Cortex of kidney (tissue), 1 donor: ENCODE results near the gene DLL4.

Source experiments
- DNase-seq: peaks from one replicate; lab custom pipeline; 2025; lab: John Stamatoyannopoulos, UW

Gene DLL4

GRCh38 chr15:40928821-40929659 lies at the start of gene DLL4:
Gene DLL4 (plus strand): TSS chr15:40929340. CDS start chr15:40929669, 329 bp downstream.
- no peak for DNase-seq

DNA sequence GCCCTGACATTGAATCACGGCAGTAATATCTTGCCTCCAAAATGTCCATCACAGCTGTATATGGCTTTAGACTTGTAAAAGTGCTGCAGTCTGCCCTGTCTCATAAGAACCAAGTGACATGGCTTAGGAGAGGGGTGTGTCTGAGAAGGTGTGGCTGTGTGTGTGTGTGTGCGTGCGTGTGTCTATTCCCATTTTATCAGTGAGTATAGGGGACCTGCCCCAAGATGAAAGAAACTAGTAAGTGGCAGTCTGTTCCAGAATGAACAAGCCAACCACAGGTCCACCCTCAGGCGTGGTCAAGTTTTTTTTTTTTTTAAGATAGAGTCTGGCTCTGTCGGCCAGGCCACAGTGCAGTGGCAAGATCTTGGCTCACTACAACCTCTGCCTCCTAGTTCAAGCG lies 49.5 kb upstream of the DLL4 start:
- no peak for DNase-seq

- no peak for DNase-seq
These were observed 47.8 kb upstream of the DLL4 start for GRCh38 chr15:40881351-40881750.

DNA sequence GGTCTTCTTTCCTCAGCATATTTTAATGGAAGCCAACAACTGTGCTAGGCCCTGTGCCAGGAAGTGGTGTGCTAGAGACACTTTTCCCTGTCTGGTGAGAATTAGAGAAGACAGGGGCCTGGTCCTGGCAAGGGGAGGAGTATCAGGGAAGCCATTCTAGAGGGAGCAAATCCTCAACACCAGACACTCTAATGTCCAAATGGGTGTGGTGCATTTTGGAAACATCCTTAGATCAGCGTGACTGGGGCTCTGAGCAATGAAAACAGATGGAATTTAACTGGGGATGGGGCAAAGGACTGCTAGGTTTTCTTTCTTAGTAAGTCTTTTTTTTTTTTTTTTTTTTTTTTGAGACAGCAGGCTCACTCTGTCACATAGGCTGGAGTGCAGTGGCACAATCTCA lies 42.6 kb upstream of the DLL4 start:
- no peak for DNase-seq

- no peak for DNase-seq
These were observed 40.0 kb upstream of the DLL4 start for GRCh38 chr15:40889112-40889511.

- DNase-seq, result no peak
These were observed 38.0 kb upstream of the DLL4 start for GRCh38 chr15:40891138-40891537.

- DNase-seq, result no peak
These were observed 37.2 kb upstream of the DLL4 start for GRCh38 chr15:40891810-40892446.

- DNase-seq, result no peak
These were observed 36.6 kb upstream of the DLL4 start for GRCh38 chr15:40892447-40893012.

DNA sequence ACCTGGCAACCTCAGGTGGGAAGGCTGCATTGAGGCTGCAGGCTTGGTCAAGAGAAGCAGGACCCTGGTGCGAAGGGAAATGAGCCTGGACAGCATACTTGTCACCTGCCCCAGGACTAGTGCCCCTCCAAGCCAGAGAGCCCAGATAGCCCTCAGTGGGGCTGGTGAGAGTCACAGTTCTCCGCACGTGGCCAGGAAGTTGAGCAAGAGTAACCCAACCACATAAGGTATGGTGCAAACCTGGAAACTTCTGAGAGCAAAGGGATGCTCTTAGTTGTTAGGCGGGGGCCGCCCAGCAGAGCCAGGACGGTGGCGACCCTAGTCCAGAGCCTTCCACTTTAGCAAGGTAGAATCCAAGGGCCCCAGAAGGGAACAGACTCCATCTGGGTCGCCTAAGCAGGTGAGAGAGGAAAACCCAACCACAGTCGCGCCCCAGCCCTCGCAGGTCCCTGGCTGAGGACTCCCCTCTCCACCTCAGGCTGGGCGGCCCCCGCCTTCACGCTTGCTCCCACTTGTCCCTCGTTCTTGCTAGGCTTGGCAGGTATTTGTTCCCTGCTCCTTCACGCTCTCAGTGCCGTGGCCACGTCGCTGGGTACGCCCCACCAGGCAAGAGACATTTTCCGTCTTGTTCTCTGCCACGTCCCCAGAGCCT lies 36.0 kb upstream of the DLL4 start:
- DNase-seq, result no peak

GRCh38 chr15:40893733-40894680 lies 35.1 kb upstream of the DLL4 start, which contains the start of gene VPS18:
Gene VPS18 (plus strand): TSS chr15:40894450. CDS start chr15:40894769, 319 bp downstream.
- peak; percentile 99 for DNase-seq

DNA sequence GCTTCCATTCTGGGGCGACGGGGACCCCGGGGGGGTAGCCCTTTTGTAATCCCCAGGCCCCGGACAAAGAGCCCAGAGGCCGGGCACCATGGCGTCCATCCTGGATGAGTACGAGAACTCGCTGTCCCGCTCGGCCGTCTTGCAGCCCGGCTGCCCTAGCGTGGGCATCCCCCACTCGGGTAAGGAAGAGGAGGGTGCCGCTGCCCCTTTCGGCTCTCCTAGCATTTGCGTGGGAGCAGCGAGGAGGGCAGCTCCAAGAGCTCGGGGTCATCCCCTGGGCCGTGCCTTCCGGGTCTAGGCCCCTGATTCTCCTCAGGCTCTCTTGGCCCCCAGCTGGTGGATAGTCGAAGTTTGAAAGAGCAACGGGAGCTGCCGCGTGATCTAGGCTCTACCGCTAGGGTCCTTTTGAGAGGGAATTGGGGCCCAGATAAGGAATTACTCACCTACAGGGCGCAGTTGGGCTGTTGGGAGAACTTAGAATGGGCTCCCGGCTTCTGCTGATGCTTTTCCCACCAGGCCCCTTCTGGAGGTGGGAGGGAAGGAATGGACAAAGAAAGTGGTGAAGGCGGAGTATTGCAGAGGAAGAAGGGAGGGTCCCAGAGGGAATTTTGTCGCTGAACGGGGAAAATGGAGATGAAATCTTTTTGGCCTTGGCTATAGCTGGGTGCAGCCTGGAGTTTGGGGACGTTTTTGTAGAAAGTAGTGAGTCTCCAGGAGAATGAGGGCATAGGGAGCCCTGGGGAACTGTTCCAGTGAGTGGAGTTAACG lies 34.3 kb upstream of the DLL4 start:
- no peak for DNase-seq

GRCh38 chr15:40899536-40900207 lies 29.5 kb upstream of the DLL4 start:
- no peak for DNase-seq

- no peak for DNase-seq
These were observed 28.7 kb upstream of the DLL4 start for GRCh38 chr15:40900256-40901052.

DNA sequence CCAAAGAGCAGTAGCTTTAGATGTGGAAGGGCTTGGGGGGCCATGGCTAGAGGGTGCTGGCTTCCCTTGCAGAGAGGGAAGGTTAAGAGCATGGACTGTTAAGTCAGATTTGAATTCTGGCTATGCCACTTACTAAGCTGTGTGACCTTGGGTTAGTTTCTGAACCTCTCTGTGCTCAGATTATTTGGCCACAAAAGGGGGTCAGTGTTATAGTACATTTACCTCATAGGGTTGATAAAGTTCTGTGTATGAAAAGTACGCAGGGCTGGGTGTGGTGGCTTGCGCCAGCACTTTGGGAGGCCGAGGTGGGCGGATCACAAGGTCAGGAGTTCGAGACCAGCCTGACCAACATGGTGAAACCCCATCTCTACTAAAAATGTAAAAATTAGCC lies 28.1 kb upstream of the DLL4 start:
- DNase-seq, result no peak

GRCh38 chr15:40902605-40903561 lies 26.3 kb upstream of the DLL4 start:
- no peak for DNase-seq

DNA sequence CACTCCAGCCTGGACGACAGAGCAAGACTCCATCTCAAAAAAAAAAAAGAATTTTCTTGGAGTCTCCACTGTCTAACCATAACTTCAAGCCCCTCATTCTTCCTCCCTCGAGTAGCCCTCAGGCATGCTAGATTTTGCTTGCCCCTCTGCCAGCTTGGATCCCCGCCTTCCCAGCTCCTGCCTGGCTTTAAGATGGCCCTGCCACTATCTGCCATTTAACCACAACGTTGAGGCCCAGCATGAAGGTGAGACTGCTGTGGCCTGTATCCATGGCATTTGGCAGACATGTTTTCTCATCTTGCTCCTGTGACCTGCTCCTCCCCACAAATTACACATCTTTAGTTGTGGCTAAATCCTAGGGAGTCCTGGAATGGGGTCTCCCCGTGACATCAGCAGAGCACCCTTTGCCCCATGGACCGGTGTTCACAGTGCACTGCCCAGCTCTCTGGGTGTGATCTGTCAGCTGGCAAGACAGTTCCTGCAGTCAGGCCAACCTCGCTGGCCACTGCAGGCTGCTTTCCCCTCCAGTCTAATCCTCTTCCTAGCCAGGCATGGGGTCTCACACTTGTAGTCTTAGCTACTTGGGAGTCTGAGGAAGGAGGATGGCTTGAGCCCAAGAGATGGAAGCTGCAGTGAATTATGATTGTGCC lies 24.5 kb upstream of the DLL4 start:
- no peak for DNase-seq
